Activated T-helper 1 cell treated with anti-CD3 and anti-CD28 coated beads, Interleukin-2, amount 50 U/mL, for 16 hours (primary cell): ENCODE measurements around the gene C11orf68.
"Not testable (repeated sequence)": the region's sequence is repeated elsewhere in the genome, so short reads cannot be mapped to it uniquely, and the experiment has no call there.

ENCODE experiments used
- DNase-seq, 2 donors: peaks; one replicate each; pipeline ENCODE4 v3.0.0-alpha.2; 2020; ENCODE audit warnings: low read depth in 1 of 2, low spot score in 1 of 2

Gene C11orf68

GRCh38 chr11:65915101-65915820, 3.6 kb downstream of the C11orf68 start:
- no peak for DNase-seq

- DNase-seq: no peak
Measured at GRCh38 chr11:65912845-65913244, 6.0 kb downstream of the C11orf68 start.

- no peak for DNase-seq
Measured at GRCh38 chr11:65911682-65912568, 6.9 kb downstream of the C11orf68 start.

DNA sequence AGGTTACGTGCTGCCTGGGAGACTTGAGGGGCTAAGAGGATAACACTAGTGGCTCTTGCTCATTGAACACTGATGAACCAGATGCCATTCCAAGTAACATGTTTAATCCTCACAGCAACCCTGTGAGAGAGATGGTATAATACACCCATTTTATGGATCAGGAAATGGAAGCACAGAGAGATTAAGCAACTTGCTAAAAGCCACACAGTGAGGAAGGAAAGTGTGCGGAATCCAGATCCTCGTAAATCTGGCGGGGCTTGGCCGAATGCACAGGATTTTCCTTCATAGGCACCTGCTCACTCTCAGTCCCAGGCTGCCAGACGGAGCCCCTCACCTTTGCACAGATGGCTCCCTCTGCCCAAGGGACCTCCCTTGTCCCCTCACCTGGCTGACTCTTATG, 11.0 kb downstream of the C11orf68 start:
- DNase-seq: no peak

DNA sequence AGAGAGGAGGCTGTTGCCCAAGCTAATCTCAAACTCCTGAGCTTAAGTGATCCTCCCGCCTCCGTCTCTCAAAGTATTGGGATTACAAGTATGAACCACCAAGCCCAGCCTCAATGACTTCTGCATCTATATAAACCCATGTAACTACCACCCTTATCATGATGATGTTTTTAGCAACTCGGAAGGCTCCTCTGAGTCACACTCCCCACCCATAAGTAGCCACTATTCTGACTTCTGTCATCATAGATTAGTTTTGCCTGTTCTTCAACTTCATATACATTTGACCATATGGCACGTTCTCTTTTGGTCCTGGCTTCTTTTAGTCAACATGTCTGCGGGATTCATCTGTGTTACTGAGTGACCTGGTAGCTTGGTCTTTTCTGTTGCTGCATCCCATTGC, 12.3 kb downstream of the C11orf68 start:
- no peak for DNase-seq

GRCh38 chr11:65903715-65904114, 15.1 kb downstream of the C11orf68 start:
- no peak for DNase-seq

DNA sequence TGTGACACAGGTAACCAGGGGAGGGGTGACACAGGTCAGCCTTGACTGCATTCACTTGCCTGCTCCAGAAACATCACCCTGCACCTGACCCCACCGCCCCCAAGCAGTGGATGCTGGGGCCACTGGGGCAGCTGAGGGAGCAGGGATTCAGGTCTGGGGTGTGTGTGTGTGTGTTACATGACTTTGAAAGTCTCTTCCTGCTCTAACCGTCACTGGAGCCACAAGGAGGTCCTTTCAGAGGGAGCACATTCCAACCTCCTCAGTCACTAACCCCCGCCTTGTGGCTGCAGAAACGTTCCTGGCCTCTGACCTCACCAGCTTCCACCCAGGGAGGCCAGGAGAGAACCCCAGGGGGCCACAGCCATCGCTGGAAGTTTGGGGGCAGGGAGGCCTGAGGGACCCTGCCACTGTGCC, 15.8 kb downstream of the C11orf68 start:
- no peak for DNase-seq

DNA sequence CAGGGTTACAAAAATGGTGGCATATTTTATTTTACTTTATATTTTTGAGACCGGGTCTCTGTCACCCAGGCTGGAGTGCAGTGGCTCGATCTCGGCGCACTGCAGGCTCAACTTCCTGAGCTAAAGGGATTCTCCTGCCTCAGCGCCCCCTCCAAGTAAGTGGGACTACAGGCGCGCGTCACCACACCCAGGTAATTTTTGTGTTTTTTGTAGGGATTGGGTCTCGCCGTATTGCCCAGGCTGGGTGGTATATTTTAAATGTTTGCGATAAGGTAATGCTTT, 18.0 kb downstream of the C11orf68 start:
- no peak for DNase-seq

- DNase-seq: peak; percentile 77 to 90
Measured at GRCh38 chr11:65900125-65900898, 18.6 kb downstream of the C11orf68 start, which contains the start of gene FOSL1. Gene FOSL1, minus strand, starts transcription at chr11:65900388. Its CDS starts 49 bp downstream, at chr11:65900339.

DNA sequence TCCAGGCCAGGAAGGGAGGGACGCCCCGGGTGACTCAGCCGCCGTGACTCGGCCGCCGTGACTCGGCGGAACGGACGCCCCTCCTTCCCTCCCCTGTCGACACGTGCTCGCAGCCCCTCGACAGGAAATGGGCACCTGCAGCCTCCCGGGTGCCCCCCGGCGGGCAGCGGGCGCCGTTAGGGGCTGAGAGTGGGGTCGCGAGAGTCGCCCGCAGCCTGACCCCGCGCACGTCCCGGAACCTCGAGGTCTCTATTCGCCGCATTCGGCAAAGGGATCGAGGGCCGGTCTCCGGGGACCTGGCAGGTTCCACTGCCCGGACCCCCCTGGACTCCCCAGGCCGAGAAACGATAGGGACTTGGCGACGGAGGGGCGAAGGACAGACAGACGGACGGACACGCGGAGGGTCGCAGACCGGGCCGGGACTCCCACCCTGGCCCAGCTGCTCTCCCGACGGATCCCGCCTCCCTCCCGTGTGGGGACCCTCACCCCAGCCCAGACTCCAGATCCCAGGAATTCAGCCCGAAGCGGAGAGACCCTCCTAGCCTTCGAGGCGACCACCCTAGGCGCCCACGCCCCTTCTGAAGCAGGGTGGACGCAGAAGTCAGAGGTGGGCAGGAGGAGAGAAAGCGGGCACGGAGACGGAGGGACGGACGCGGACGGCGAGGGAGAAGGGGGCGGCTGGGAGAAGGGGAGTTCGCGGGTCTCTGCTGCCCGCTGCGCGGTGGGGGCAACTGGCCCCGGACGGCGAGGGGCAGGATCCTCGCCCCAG, 19.3 kb downstream of the C11orf68 start:
- DNase-seq: peak in 1 of 2 donors; percentile 64

GRCh38 chr11:65898656-65899355, 20.1 kb downstream of the C11orf68 start:
- no peak for DNase-seq

DNA sequence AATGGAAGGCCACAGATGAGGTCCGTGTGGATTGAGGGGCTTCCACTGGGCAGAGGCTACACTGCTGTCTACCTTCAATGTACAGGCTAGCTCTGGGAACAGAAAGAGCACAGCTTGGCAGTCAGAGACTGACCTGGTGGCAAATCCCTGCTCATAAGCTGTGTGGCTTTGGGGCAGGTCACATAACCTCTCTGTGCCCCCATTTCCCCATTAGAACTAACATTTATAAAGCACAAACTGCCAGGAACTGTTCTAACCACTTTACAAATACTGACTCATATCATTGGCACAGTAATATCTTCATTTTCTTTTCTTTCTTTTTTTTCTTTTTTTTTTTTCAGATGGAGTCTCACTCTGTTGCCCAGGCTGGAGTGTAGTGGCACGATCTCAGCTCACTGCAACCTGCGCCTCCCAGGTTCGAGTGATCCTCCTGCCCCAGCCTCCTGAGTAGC, 21.8 kb downstream of the C11orf68 start:
- no peak for DNase-seq

DNA sequence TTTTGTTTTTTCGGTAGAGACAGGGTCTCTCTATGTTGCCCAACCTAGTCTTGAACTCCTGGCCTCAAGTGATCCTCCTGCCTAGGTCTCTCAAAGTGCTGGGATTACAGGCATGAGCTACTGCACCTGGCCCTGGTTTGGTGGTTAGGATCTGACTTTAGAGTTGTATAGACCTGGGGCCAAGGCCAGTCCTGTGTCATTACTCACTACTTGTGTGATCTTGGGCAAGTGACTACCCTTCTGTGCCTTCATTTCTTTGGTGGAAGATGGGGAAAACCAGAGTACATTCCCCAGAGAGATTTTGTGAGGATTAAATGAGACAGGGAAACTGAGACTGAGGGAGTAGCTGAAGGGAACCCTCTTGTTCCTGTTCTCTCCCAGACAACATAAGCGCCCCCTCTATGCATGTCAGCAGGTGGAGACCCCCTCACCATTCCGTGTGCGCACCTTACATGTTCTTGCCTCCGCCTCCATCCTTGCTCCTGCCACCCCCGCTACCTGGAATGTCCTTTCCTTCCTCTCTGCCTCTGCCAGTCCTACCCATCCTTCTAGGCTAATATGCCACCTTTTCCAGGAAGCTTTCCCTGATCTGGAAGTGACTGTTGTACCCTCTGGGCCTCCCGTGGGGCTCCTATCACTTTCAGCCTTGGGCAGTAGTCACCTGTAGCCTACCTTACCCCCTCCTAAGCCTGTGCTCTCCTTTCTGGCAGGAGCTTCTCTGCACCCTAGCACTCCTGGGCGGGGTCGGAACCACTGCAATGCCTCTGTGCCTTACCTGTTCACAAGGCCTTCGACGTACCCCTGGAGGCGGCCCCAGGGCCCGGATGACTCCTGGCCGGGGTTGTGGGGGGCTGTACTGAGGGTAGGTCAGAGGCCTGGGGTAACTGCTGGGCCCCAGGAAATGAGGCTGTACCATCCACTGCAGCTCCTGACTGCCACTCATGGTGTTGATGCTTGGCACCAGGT, 22.5 kb downstream of the C11orf68 start:
- DNase-seq: no peak

GRCh38 chr11:65895482-65895981, 23.3 kb downstream of the C11orf68 start:
- DNase-seq: no peak

- DNase-seq: no peak
Measured at GRCh38 chr11:65894034-65894591, 24.7 kb downstream of the C11orf68 start.

DNA sequence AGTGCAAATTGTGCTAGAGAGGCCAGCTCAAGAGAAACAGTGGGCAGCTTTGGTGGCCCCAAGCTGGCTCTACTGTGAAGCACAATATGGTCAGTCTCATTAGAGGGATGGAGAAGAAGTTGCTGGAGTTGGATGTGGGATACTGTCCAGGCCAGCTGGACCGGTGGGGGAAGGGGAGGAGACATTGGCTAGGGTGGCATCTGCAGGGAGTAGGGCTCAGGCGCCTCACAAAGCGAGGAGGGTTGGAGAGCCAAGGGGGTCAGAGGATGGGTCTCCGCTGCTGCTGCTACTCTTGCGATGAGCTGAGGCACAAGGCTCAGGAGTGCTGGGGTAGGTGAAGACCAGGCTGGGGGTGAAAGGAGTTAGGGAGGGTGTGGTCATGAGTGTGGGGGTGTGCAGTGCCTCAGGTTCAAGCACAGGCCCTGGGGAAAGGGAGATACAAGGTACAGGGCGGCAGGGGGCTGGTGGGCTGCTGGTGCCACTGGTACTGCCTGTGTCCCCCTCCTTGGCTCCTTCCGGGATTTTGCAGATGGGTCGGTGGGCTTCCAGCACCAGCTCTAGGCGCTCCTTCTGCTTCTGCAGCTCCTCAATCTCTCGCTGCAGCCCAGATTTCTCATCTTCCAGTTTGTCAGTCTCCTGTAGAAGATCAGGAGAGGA, 26.1 kb downstream of the C11orf68 start:
- DNase-seq: no peak

- DNase-seq: not testable (repeated sequence)
Measured at GRCh38 chr11:65892137-65892540, 26.7 kb downstream of the C11orf68 start.
